ENCODE results near the gene SMARCA4.
A peak's percentile ranks its signal among the peaks of the same experiment; 100 is the strongest.
"Not testable (repeated sequence)": the region's sequence is repeated elsewhere in the genome, so short reads cannot be mapped to it uniquely, and the experiment has no call there.

Gene SMARCA4

GRCh38 chr19:10929402-10929794 is 31.4 kb upstream of the SMARCA4 start:
- DNase-seq, result no peak

GRCh38 chr19:10935371-10936059 is 25.3 kb upstream of the SMARCA4 start:
- DNase-seq, result no peak

- peak in 1 of 2 experiments; percentile 76 for DNase-seq
Observed at GRCh38 chr19:10936661-10937084, 24.2 kb upstream of the SMARCA4 start.

- DNase-seq, result not testable (repeated sequence)
Observed at GRCh38 chr19:10941649-10942048, 19.2 kb upstream of the SMARCA4 start.

GRCh38 chr19:10943412-10943811 is 17.4 kb upstream of the SMARCA4 start:
- not testable (repeated sequence) for DNase-seq

- DNase-seq, result no peak
Observed at GRCh38 chr19:10945264-10945663, 15.6 kb upstream of the SMARCA4 start.

- peak in 1 of 2 experiments; percentile 52 for DNase-seq
Observed at GRCh38 chr19:10946958-10947657, 13.7 kb upstream of the SMARCA4 start.

- no peak for DNase-seq
Observed at GRCh38 chr19:10952809-10953208, 8.0 kb upstream of the SMARCA4 start.

- DNase-seq, result not testable (repeated sequence)
Observed at GRCh38 chr19:10959277-10959968, 1.4 kb upstream of the SMARCA4 start.

GRCh38 chr19:10961073-10961860 is 437 bp downstream of the SMARCA4 start:
- no peak for DNase-seq

- no peak for DNase-seq
Observed at GRCh38 chr19:10962863-10963262, 2.0 kb downstream of the SMARCA4 start.

- no peak for DNase-seq
Observed at GRCh38 chr19:10963865-10964264, 3.0 kb downstream of the SMARCA4 start.

GRCh38 chr19:10964903-10965302 is 4.1 kb downstream of the SMARCA4 start:
- no peak for DNase-seq

GRCh38 chr19:10965398-10965797 is 4.6 kb downstream of the SMARCA4 start:
- DNase-seq, result no peak

- DNase-seq, result no peak
Observed at GRCh38 chr19:10966809-10967208, 6.0 kb downstream of the SMARCA4 start.

- no peak for DNase-seq
Observed at GRCh38 chr19:10968527-10969135, 7.8 kb downstream of the SMARCA4 start.

- no peak for DNase-seq
Observed at GRCh38 chr19:10971107-10971726, 10.4 kb downstream of the SMARCA4 start.

GRCh38 chr19:10975374-10976130 is 14.7 kb downstream of the SMARCA4 start:
- no peak for DNase-seq

- no peak for DNase-seq
Observed at GRCh38 chr19:10976131-10976892, 15.5 kb downstream of the SMARCA4 start.

- DNase-seq, result no peak
Observed at GRCh38 chr19:10977742-10978092, 16.9 kb downstream of the SMARCA4 start.

GRCh38 chr19:10979951-10980381 is 19.1 kb downstream of the SMARCA4 start:
- DNase-seq, result no peak

Measured in SW 1271 (cell line).